WERI-Rb-1 (cell line): ENCODE results near the gene PTK7.

Source experiments
- DNase-seq: peaks from one replicate; pipeline ENCODE4 v3.0.0-alpha.2; 2020
- H3K27ac ChIP-seq: fragments of 250-450 bp; sonication (Bioruptor Pico); 2 replicates; pipeline ENCODE4 v1.5.1; 2020; ENCODE audit warnings: mild to moderate bottlenecking, moderate library complexity
- H3K27me3 ChIP-seq: fragments of 250-450 bp; sonication (Bioruptor Pico); 2 replicates; pipeline ENCODE4 v1.5.1; 2021; ENCODE audit warnings: mild to moderate bottlenecking, low read depth, moderate library complexity; ENCODE audit not compliant: insufficient read depth, severe bottlenecking
- H3K36me3 ChIP-seq: fragments of 250-450 bp; sonication (Bioruptor Pico); 2 replicates; pipeline ENCODE4 v1.5.1; 2020; ENCODE audit warnings: mild to moderate bottlenecking, moderate library complexity
- H3K4me3 ChIP-seq: 2 replicates; pipeline ENCODE4 v1.5.1; 2011; ENCODE audit warnings: low read depth, mild to moderate bottlenecking, control low read depth, low read length
- H3K9me3 ChIP-seq: fragments of 250-450 bp; sonication (Bioruptor Pico); 2 replicates; pipeline ENCODE4 v1.5.1; 2021; ENCODE audit warnings: mild to moderate bottlenecking, moderate library complexity; ENCODE audit not compliant: severe bottlenecking
- CTCF ChIP-seq: IDR thresholded peaks from 2 replicates; pipeline ENCODE4 v1.5.1; 2011; ENCODE audit warnings: low read depth, mild to moderate bottlenecking, control low read depth, inconsistent platforms, low read length

PTK7 gene

GRCh38 chr6:43196337-43196736 is 120.2 kb downstream of the PTK7 start:
- no peak overlapping the region for H3K4me3 ChIP-seq
- no peaks in the 10 kb centered on the region for H3K27me3 ChIP-seq
- no peak for DNase-seq
- H3K27ac ChIP-seq = no peak overlapping the region
- H3K9me3 ChIP-seq = no peaks in the 10 kb centered on the region
- H3K36me3 ChIP-seq = peaks cover 67% of the 10 kb centered on the region
- TF ChIP-seq CTCF = no peak

- no peak overlapping the region for H3K27ac ChIP-seq
- no peaks in the 10 kb centered on the region for H3K9me3 ChIP-seq
- H3K4me3 ChIP-seq = no peak overlapping the region
- peaks cover 56% of the 10 kb centered on the region for H3K36me3 ChIP-seq
- no peak for DNase-seq
- no peak for TF ChIP-seq CTCF
- H3K27me3 ChIP-seq = no peaks in the 10 kb centered on the region
Observed at GRCh38 chr6:43199912-43200311, 123.8 kb downstream of the PTK7 start.

- H3K27ac ChIP-seq = no peak overlapping the region
- H3K9me3 ChIP-seq = no peaks in the 10 kb centered on the region
- H3K36me3 ChIP-seq = peaks cover 55% of the 10 kb centered on the region
- no peaks in the 10 kb centered on the region for H3K27me3 ChIP-seq
- no peak overlapping the region for H3K4me3 ChIP-seq
- DNase-seq = no peak
- TF ChIP-seq CTCF = no peak
Observed at GRCh38 chr6:43200541-43200940, 124.4 kb downstream of the PTK7 start.

GRCh38 chr6:43202451-43202850 is 126.3 kb downstream of the PTK7 start:
- TF ChIP-seq CTCF = no peak
- Histone ChIP-seq H3K27ac (no peak overlapping the region), H3K27me3 (no peaks in the 10 kb centered on the region), H3K9me3 (no peaks in the 10 kb centered on the region), H3K36me3 (peaks cover 42% of the 10 kb centered on the region), H3K4me3 (no peak overlapping the region)
- DNase-seq = no peak

GRCh38 chr6:43203029-43203717 is 127.1 kb downstream of the PTK7 start:
- Histone ChIP-seq H3K36me3 (peaks cover 36% of the 10 kb centered on the region), H3K9me3 (no peaks in the 10 kb centered on the region), H3K27ac (no peak overlapping the region), H3K4me3 (no peak overlapping the region), H3K27me3 (no peaks in the 10 kb centered on the region)
- DNase-seq = no peak
- no peak for TF ChIP-seq CTCF

- DNase-seq = no peak
- Histone ChIP-seq H3K9me3 (no peaks in the 10 kb centered on the region), H3K36me3 (peaks cover 36% of the 10 kb centered on the region), H3K27me3 (no peaks in the 10 kb centered on the region), H3K27ac (no peak overlapping the region), H3K4me3 (no peak overlapping the region)
- TF ChIP-seq CTCF = no peak
Observed at GRCh38 chr6:43203718-43204095, 127.6 kb downstream of the PTK7 start.
